IMR-90 (cell line): ENCODE results near the gene SNAPIN. TPM values are rescaled to one million over a fixed set of nuclear protein-coding genes. Genes with fewer than 3 reads are reported as not detected.
A peak's percentile ranks its signal among the peaks of the same experiment; 100 is the strongest.

Source experiments
- ATAC-seq: fragments of 200-7000 bp; cut with Tn5 transposase; 2 replicates; pipeline ENCODE4 v1.9.1; 2020; ENCODE audit warnings: low read depth, mild to moderate bottlenecking, moderate library complexity
- BruUV-seq: library from RNA; stranded (reverse); fragments of 400-500 nt; replicated peaks from 2 replicates; lab custom pipeline; 2021; lab: Mats Ljungman, UMichigan
- CTCF ChIA-PET: fragments of 300-600 bp; formaldehyde crosslinking; extraction: SDS; loops from one replicate; lab custom pipeline; 2021; ENCODE audit warnings: antibody characterized with exemption; lab: Yijun Ruan, JAX
- POLR2A ChIA-PET: fragments of 300-600 bp; sonication (Branson Sonifier 250); formaldehyde crosslinking; loops from one replicate; lab custom pipeline; 2022; ENCODE audit warnings: antibody characterized with exemption; ENCODE audit not compliant: unreplicated experiment; lab: Charles Lee
- DNase-seq: peaks from one replicate; pipeline ENCODE4 v3.0.0; 2013
- H2AFZ ChIP-seq: replicated peaks from 2 replicates; pipeline ENCODE3; 2013; ENCODE audit warnings: low read length, mild to moderate bottlenecking; ENCODE audit not compliant: poor library complexity
- H2AK5ac ChIP-seq: 2 replicates; pipeline ENCODE4 v1.6.1; 2013; ENCODE audit warnings: low read depth, low read length, inconsistent platforms
- H2AK9ac ChIP-seq: replicated peaks from 2 replicates; pipeline ENCODE3; 2013; ENCODE audit warnings: mild to moderate bottlenecking, low read depth, low read length, moderate library complexity; ENCODE audit not compliant: poor library complexity
- H2BK120ac ChIP-seq: 2 replicates; pipeline ENCODE4 v1.6.1; 2013; ENCODE audit warnings: low read depth, low read length, inconsistent platforms
- H2BK15ac ChIP-seq: 3 replicates; pipeline ENCODE4 v1.6.1; 2013; ENCODE audit warnings: low read depth, low read length, inconsistent platforms
- H2BK20ac ChIP-seq: 2 replicates; pipeline ENCODE4 v1.6.1; 2013; ENCODE audit warnings: low read depth, mild to moderate bottlenecking, inconsistent platforms, low read length, moderate library complexity
- H2BK5ac ChIP-seq: 2 replicates; pipeline ENCODE4 v1.6.1; 2013; ENCODE audit warnings: mild to moderate bottlenecking, low read depth, low read length, inconsistent platforms; ENCODE audit not compliant: poor library complexity, severe bottlenecking
- H3K14ac ChIP-seq: replicated peaks from 2 replicates; pipeline ENCODE4 v1.6.1; 2013; ENCODE audit warnings: low read depth, low read length, inconsistent platforms
- H3K18ac ChIP-seq: 2 replicates; pipeline ENCODE4 v1.6.1; 2013; ENCODE audit warnings: low read depth, low read length, control low read depth
- H3K23ac ChIP-seq: 2 replicates; pipeline ENCODE4 v1.6.1; 2013; ENCODE audit warnings: low read depth, low read length, inconsistent platforms
- H3K27ac ChIP-seq: 2 replicates; pipeline ENCODE4 v1.5.1; 2013; ENCODE audit warnings: mild to moderate bottlenecking, control low read depth, low read length; ENCODE audit not compliant: insufficient read depth
- H3K27me3 ChIP-seq: 2 replicates; pipeline ENCODE4 v1.6.1; 2013; ENCODE audit warnings: low read length; ENCODE audit not compliant: control insufficient read depth, insufficient read depth
- H3K36me3 ChIP-seq: 2 replicates; pipeline ENCODE4 v1.6.1; 2013; ENCODE audit warnings: low read length, mixed read lengths; ENCODE audit not compliant: control insufficient read depth, insufficient read depth
- H3K4ac ChIP-seq: 2 replicates; pipeline ENCODE4 v1.6.1; 2013; ENCODE audit warnings: low read depth, low read length, inconsistent platforms
- H3K4me1 ChIP-seq: 2 replicates; pipeline ENCODE4 v1.6.1; 2013; ENCODE audit warnings: low read length, mixed read lengths; ENCODE audit not compliant: control insufficient read depth, insufficient read depth
- H3K4me2 ChIP-seq: 2 replicates; pipeline ENCODE4 v1.6.1; 2013; ENCODE audit warnings: low read depth, mild to moderate bottlenecking, control low read depth, low read length, moderate library complexity
- H3K4me3 ChIP-seq: 2 replicates; pipeline ENCODE4 v1.5.1; 2013; ENCODE audit warnings: low read depth, mild to moderate bottlenecking, control low read depth, low read length, moderate library complexity; ENCODE audit not compliant: insufficient read depth
- H3K56ac ChIP-seq: 2 replicates; pipeline ENCODE4 v1.6.1; 2013; ENCODE audit warnings: low read length, inconsistent platforms; ENCODE audit not compliant: insufficient read depth; ENCODE audit errors: extremely low read depth
- H3K79me1 ChIP-seq, 2 experiments: 2 replicates each; pipeline ENCODE4 v1.6.1; 2013; ENCODE audit warnings: low read length in 2 of 2, inconsistent platforms in 1 of 2, low read depth in 1 of 2
- H3K9ac ChIP-seq: 2 replicates; pipeline ENCODE4 v1.6.1; 2013; ENCODE audit warnings: low read depth, low read length, control low read depth
- H3K9me1 ChIP-seq: 2 replicates; pipeline ENCODE4 v1.6.1; 2013; ENCODE audit warnings: low read length, inconsistent platforms; ENCODE audit not compliant: insufficient read depth
- H3K9me3 ChIP-seq: 2 replicates; pipeline ENCODE4 v1.6.1; 2013; ENCODE audit warnings: low read length; ENCODE audit not compliant: control insufficient read depth, insufficient read depth
- H4K20me1 ChIP-seq: 2 replicates; pipeline ENCODE4 v1.6.1; 2013; ENCODE audit warnings: low read length, inconsistent platforms; ENCODE audit not compliant: insufficient read depth
- H4K5ac ChIP-seq: 2 replicates; pipeline ENCODE4 v1.6.1; 2013; ENCODE audit warnings: mild to moderate bottlenecking, low read depth, low read length, control low read depth
- H4K8ac ChIP-seq, 2 experiments: 2 replicates each; pipeline ENCODE4 v1.6.1; 2013; ENCODE audit warnings: low read depth in 2 of 2, low read length in 2 of 2, control low read depth in 1 of 2, inconsistent platforms in 1 of 2
- H4K91ac ChIP-seq: 2 replicates; pipeline ENCODE4 v1.6.1; 2013; ENCODE audit warnings: low read depth, low read length, inconsistent platforms; ENCODE audit not compliant: insufficient read depth
- BHLHE40 ChIP-seq: fragments of 150-350 bp; IDR thresholded peaks from 2 replicates; pipeline ENCODE4 v1.6.1; 2016; ENCODE audit warnings: mild to moderate bottlenecking, low read depth, low read length
- CEBPB ChIP-seq: IDR thresholded peaks from 2 replicates; pipeline ENCODE4 v1.6.1; 2012; ENCODE audit warnings: low read depth, low read length, improper control_type of control experiment
- CHD1 ChIP-seq: IDR thresholded peaks from 2 replicates; pipeline ENCODE4 v1.6.1; 2012; ENCODE audit warnings: low read depth, low read length, improper control_type of control experiment
- FOS ChIP-seq: fragments of 150-350 bp; IDR thresholded peaks from 2 replicates; pipeline ENCODE4 v1.6.1; 2016; ENCODE audit warnings: low read depth, low read length
- MAZ ChIP-seq: IDR thresholded peaks from 2 replicates; pipeline ENCODE4 v1.6.1; 2012; ENCODE audit warnings: low read depth, mild to moderate bottlenecking, low read length, improper control_type of control experiment, moderate library complexity, borderline replicate concordance
- MXI1 ChIP-seq: IDR thresholded peaks from 2 replicates; pipeline ENCODE4 v1.6.1; 2012; ENCODE audit warnings: low read depth, mild to moderate bottlenecking, low read length, moderate library complexity, borderline replicate concordance
- POLR2A ChIP-seq: IDR thresholded peaks from 2 replicates; pipeline ENCODE4 v1.6.1; 2012; ENCODE audit warnings: mild to moderate bottlenecking, low read depth, low read length
- RAD21 ChIP-seq: IDR thresholded peaks from 2 replicates; pipeline ENCODE4 v1.6.1; 2012; ENCODE audit warnings: low read length, improper control_type of control experiment
- RCOR1 ChIP-seq: IDR thresholded peaks from 2 replicates; pipeline ENCODE4 v1.6.1; 2012; ENCODE audit warnings: mild to moderate bottlenecking, low read length, improper control_type of control experiment; ENCODE audit not compliant: insufficient replicate concordance
- RFX5 ChIP-seq: IDR thresholded peaks from 2 replicates; pipeline ENCODE4 v1.8.0; 2012; ENCODE audit warnings: low read depth, mild to moderate bottlenecking, low read length, moderate library complexity
- SMC3 ChIP-seq: fragments of 150-350 bp; IDR thresholded peaks from 2 replicates; pipeline ENCODE4 v1.6.1; 2016; ENCODE audit warnings: low read depth, mild to moderate bottlenecking, antibody characterized with exemption, low read length, moderate library complexity
- WGBS, 2 experiments: methylation state at CpG; one replicate each; pipeline versions ENCODE4 v1.1.5 to v1.1.7; 2013; ENCODE audit warnings: missing lambda C conversion rate in 2 of 2; ENCODE audit not compliant: insufficient read length in 1 of 2; ENCODE audit errors: extremely low coverage in 2 of 2; 5-methylcytosine and 5-hydroxymethylcytosine counted together
- dilution Hi-C: fragments of 300-500 bp; cut with HindIII; formaldehyde crosslinking; loops from one replicate; pipeline ENCODE4 v1.14.3; 2018; ENCODE audit warnings: low sequenced_read_pairs; ENCODE audit not compliant: unreplicated experiment
- in situ Hi-C: fragments of 300-500 bp; cut with MboI; formaldehyde crosslinking; loops from 3 replicates; pipeline ENCODE4 v1.14.3; 2019; ENCODE audit warnings: low sequenced_read_pairs, inconsistent platforms, mixed read lengths
- intact Hi-C: fragments of 100-400 bp; cut with micrococcal nuclease; formaldehyde crosslinking; loops from 2 replicates; pipeline ENCODE4 v1.10.0; 2022
- polyA plus RNA-seq, 3 experiments: library from polyadenylated mRNA; depleted of rRNA; stranded (reverse); fragments of >200 nt; gene quantifications; 2 replicates each; pipeline ENCODE4 v1.2.3, GENCODE V29; 2012; ENCODE audit warnings: low replicate concordance in 1 of 3
- total RNA-seq: library from RNA; depleted of rRNA; stranded (reverse); fragments of >200 nt; gene quantifications from 2 replicates; pipeline ENCODE4 v1.2.3, GENCODE V29; 2012
- TF ChIP-seq, protein P1 (sequence below): fragments of 150-350 bp; IDR thresholded peaks from 2 replicates; pipeline ENCODE4 v1.6.1; 2017; ENCODE audit warnings: mild to moderate bottlenecking, antibody characterized with exemption, low read length, low read depth
- TF ChIP-seq, protein P2 (sequence below): conservative IDR thresholded peaks from 2 replicates; pipeline ENCODE4 v1.5.1; 2012; ENCODE audit warnings: mild to moderate bottlenecking, low read depth, low read length, improper control_type of control experiment

Gene SNAPIN
- total and polyA plus RNA-seq, 2 of the 4 experiments (the other 2 are of a cell fraction): 37.4 to 40.9 TPM

DNA sequence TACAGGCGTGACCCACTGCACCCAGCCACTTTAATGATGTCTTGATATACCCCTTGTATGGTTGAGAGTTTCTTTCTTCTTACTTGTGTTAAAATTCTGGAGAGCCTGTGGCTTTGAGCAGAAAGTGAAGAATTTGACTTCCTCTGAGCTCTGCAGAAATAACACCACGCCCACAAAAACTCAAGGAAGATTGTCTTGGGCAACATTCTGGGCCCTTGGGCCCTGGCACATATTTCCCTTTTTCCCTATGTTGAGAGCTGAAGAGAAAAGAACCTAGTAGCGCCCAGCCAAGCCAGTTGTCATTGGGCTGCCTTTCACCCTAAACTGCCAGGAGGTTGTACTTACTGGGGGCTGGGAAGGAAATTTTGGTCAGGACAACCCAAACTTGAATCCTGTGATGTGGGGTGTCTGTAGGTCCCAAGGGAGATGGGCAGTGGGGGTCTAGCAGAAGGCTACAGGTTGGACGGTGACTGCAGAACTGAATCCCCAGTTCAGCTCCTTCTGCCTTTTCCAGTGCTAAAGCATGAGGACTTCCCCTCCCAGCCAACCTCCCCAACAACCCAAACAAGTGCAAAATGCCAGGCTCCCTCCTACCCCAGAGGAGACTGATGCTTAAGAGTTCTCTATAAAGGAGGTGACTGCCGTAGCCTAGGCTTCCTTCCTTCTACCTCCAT is 11.7 kb upstream of the SNAPIN start:
- H3K36me3 ChIP-seq: peaks cover 31% of the 10 kb centered on the region
- H3K9me1 ChIP-seq: peaks cover 6% of the 10 kb centered on the region
- no peak overlapping the region for H3K4ac ChIP-seq
- 100% methylated on average over 1 of the region's 5 CpGs; no CpG with 5 or more reads in 1 of the 2 experiments for WGBS, 2 experiments
- H2AK5ac ChIP-seq: no peak overlapping the region
- H2BK15ac ChIP-seq: no peak overlapping the region
- H2BK120ac ChIP-seq: no peak overlapping the region
- H2BK20ac ChIP-seq: no peak overlapping the region
- no peak overlapping the region for H3K27ac ChIP-seq
- no peak overlapping the region for H3K23ac ChIP-seq
- no peak overlapping the region for H4K91ac ChIP-seq
- dilution Hi-C loops: no loop called here
- H3K27me3 ChIP-seq: no peaks in the 10 kb centered on the region
- H3K9ac ChIP-seq: no peak overlapping the region
- H3K9me3 ChIP-seq: no peaks in the 10 kb centered on the region
- no TSS peak for BruUV-seq
- H2AFZ ChIP-seq: no peak overlapping the region
- no peak overlapping the region for H3K56ac ChIP-seq
- no peak overlapping the region for H3K4me2 ChIP-seq
- H2AK9ac ChIP-seq: no peak overlapping the region
- no peak for DNase-seq
- no peak overlapping the region for H3K4me3 ChIP-seq
- no peak overlapping the region for H4K5ac ChIP-seq
- peaks cover 4% of the 10 kb centered on the region for H4K20me1 ChIP-seq
- H3K79me1 ChIP-seq: peaks cover 7 to 40% of the 10 kb centered on the region in 2 experiments; a peak in 3 of 4 replicates
- no peak for TF ChIP-seq SMC3
- TF ChIP-seq FOS: no peak
- TF ChIP-seq RCOR1: no peak
- no peak for TF ChIP-seq CEBPB
- TF ChIP-seq BHLHE40: no peak
- no peak for TF ChIP-seq RFX5
- TF ChIP-seq MAZ: no peak
- no peak for TF ChIP-seq RAD21
- TF ChIP-seq, protein P1, sequence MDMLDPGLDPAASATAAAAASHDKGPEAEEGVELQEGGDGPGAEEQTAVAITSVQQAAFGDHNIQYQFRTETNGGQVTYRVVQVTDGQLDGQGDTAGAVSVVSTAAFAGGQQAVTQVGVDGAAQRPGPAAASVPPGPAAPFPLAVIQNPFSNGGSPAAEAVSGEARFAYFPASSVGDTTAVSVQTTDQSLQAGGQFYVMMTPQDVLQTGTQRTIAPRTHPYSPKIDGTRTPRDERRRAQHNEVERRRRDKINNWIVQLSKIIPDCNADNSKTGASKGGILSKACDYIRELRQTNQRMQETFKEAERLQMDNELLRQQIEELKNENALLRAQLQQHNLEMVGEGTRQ: no peak
- no peak for TF ChIP-seq POLR2A
- TF ChIP-seq CHD1: no peak
- TF ChIP-seq, protein P2, sequence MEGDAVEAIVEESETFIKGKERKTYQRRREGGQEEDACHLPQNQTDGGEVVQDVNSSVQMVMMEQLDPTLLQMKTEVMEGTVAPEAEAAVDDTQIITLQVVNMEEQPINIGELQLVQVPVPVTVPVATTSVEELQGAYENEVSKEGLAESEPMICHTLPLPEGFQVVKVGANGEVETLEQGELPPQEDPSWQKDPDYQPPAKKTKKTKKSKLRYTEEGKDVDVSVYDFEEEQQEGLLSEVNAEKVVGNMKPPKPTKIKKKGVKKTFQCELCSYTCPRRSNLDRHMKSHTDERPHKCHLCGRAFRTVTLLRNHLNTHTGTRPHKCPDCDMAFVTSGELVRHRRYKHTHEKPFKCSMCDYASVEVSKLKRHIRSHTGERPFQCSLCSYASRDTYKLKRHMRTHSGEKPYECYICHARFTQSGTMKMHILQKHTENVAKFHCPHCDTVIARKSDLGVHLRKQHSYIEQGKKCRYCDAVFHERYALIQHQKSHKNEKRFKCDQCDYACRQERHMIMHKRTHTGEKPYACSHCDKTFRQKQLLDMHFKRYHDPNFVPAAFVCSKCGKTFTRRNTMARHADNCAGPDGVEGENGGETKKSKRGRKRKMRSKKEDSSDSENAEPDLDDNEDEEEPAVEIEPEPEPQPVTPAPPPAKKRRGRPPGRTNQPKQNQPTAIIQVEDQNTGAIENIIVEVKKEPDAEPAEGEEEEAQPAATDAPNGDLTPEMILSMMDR: no peak
- TF ChIP-seq MXI1: no peak
- ChIA-PET CTCF (interaction anchor here (0.8 kb wide), 1 partner anchor 136 kb away, joined by 5 read pairs; no protein-coding TSS in a partner anchor), POLR2A (interaction anchor here (0.5 kb wide), 1 partner anchor 311 kb away, joined by 4 read pairs; the partner anchor contains the start of gene CRTC2)
- H2BK5ac ChIP-seq: no peak overlapping the region
- in situ Hi-C loops: loop anchor here (10.0 kb wide), 1 partner anchor 132 kb away; no protein-coding TSS in a partner anchor
- peak; percentile 16 for ATAC-seq
- H3K14ac ChIP-seq: no peak overlapping the region
- H4K8ac ChIP-seq: no peak overlapping the region
- no peaks in the 10 kb centered on the region for H3K4me1 ChIP-seq
- no peak overlapping the region for H3K18ac ChIP-seq
- intact Hi-C loops: no loop called here
